HepG2 (cell line): ENCODE measurements around the gene C12orf43. TPM values are rescaled to one million over a fixed set of nuclear protein-coding genes. Genes with fewer than 3 reads are reported as not detected.

Source experiments
- DDIT3 ChIP-seq: sonication (generic); formaldehyde crosslinking; IDR thresholded peaks from 2 replicates; pipeline ENCODE4 v1.4.0; 2020; ENCODE audit warnings: mild to moderate bottlenecking, missing genetic modification reagents
- E2F2 ChIP-seq: sonication (generic); formaldehyde crosslinking; IDR thresholded peaks from 2 replicates; pipeline ENCODE4 v1.4.0; 2020; ENCODE audit warnings: missing genetic modification reagents, borderline replicate concordance
- GABPA ChIP-seq, 2 experiments: IDR thresholded peaks; 2 replicates each; pipeline ENCODE4 v1.6.1; 2011 to 2016; ENCODE audit warnings: low read depth in 2 of 2, low read length in 1 of 2, missing biosample characterization in 1 of 2, missing genetic modification characterization in 1 of 2
- MATR3 ChIP-seq: sonication (generic); formaldehyde crosslinking; IDR thresholded peaks from 2 replicates; pipeline ENCODE4 v1.4.0; 2020; ENCODE audit warnings: missing genetic modification reagents
- MBNL3 ChIP-seq: fragments of 250-450 bp; sonication (Bioruptor Pico); conservative IDR thresholded peaks from 2 replicates; pipeline ENCODE4 v1.8.0; 2022; ENCODE audit warnings: mild to moderate bottlenecking, inconsistent platforms
- NR2F2 ChIP-seq: IDR thresholded peaks from 2 replicates; pipeline ENCODE4 v1.6.1; 2012; ENCODE audit warnings: low read depth, inconsistent platforms, borderline replicate concordance
- PAWR ChIP-seq: sonication (generic); formaldehyde crosslinking; IDR thresholded peaks from 2 replicates; pipeline ENCODE4 v1.4.0; 2020; ENCODE audit warnings: missing genetic modification reagents, mild to moderate bottlenecking, borderline replicate concordance
- SKI ChIP-seq: fragments of 450-650 bp; IDR thresholded peaks from one replicate; pipeline ENCODE4 v1.6.1; 2018; ENCODE audit warnings: mild to moderate bottlenecking; ENCODE audit not compliant: partially characterized antibody
- SOX13 ChIP-seq, 3 experiments: fragments of 450-650 bp in 1 of 3; sonication (generic) in 1 of 3; formaldehyde crosslinking in 1 of 3; IDR thresholded peaks in 2 of 3; conservative IDR thresholded peaks in 1 of 3; 2 replicates each; pipeline versions ENCODE4 v1.5.0 to v1.6.1; 2016 to 2020; ENCODE audit warnings: antibody characterized with exemption in 1 of 3, mild to moderate bottlenecking in 1 of 3, missing compliant biosample characterization in 1 of 3, missing genetic modification reagents in 1 of 3, moderate library complexity in 1 of 3
- TOPORS ChIP-seq: sonication (generic); formaldehyde crosslinking; IDR thresholded peaks from 2 replicates; pipeline ENCODE4 v1.8.0; 2023; ENCODE audit warnings: mild to moderate bottlenecking, missing genetic modification reagents
- U2AF2 ChIP-seq: fragments of 200-400 bp; formaldehyde crosslinking; IDR thresholded peaks from 2 replicates; pipeline ENCODE4 v1.6.1; 2017; ENCODE audit warnings: low read depth, mild to moderate bottlenecking, low read length
- ZBTB8A ChIP-seq: sonication (generic); formaldehyde crosslinking; IDR thresholded peaks from 2 replicates; pipeline ENCODE4 v1.4.0; 2020; ENCODE audit warnings: mild to moderate bottlenecking, low read depth, missing genetic modification reagents, borderline replicate concordance
- ZFP91 ChIP-seq: sonication (generic); formaldehyde crosslinking; IDR thresholded peaks from 2 replicates; pipeline ENCODE4 v1.9.0; 2022; ENCODE audit warnings: missing genetic modification reagents, mild to moderate bottlenecking, borderline replicate concordance
- ZFY ChIP-seq: sonication (generic); formaldehyde crosslinking; IDR thresholded peaks from 2 replicates; pipeline ENCODE4 v1.4.0; 2020; ENCODE audit warnings: missing genetic modification reagents
- ZKSCAN5 ChIP-seq: sonication (generic); formaldehyde crosslinking; IDR thresholded peaks from 2 replicates; pipeline ENCODE4 v1.5.1; 2020; ENCODE audit warnings: mild to moderate bottlenecking, missing genetic modification reagents
- ZNF512B ChIP-seq: sonication (generic); formaldehyde crosslinking; IDR thresholded peaks from 2 replicates; pipeline ENCODE4 v1.5.1; 2020; ENCODE audit warnings: missing genetic modification reagents, mild to moderate bottlenecking, borderline replicate concordance
- ZNF530 ChIP-seq: sonication (generic); formaldehyde crosslinking; IDR thresholded peaks from 2 replicates; pipeline ENCODE4 v1.5.0; 2020; ENCODE audit warnings: low read depth, mild to moderate bottlenecking, missing genetic modification reagents
- ZNF691 ChIP-seq: sonication (generic); formaldehyde crosslinking; IDR thresholded peaks from 2 replicates; pipeline ENCODE4 v1.4.0; 2020; ENCODE audit warnings: missing genetic modification reagents, low read depth, mild to moderate bottlenecking, borderline replicate concordance
- polyA plus RNA-seq, 8 experiments: library from polyadenylated mRNA; depleted of rRNA in 3 of 8; stranded (reverse) in 7 of 8; unstranded in 1 of 8; fragments of >200 nt; fragmentation: Illumina TruSeq in 4 of 8; extraction: Trizol in 4 of 8; gene quantifications; 2 replicates each; pipeline versions ENCODE4 v1.2.1 to v1.2.3, GENCODE V29; 2011 to 2016; ENCODE audit warnings: low read depth in 4 of 8, missing spikeins in 1 of 8, mixed read lengths in 1 of 8; ENCODE audit not compliant: insufficient read depth in 1 of 8
- total RNA-seq, 5 experiments: library from RNA; depleted of rRNA; stranded (reverse); fragments of >200 nt; fragmentation: Illumina TruSeq; extraction: Trizol; gene quantifications; 2 replicates each; pipeline ENCODE4 v1.2.3, GENCODE V29; 2016; ENCODE audit warnings: low read depth in 1 of 5

C12orf43 gene
- total and polyA plus RNA-seq, 2 of the 13 experiments (the other 11 are each of a cell fraction or from before 2014, with no cell fraction given) = 7.9 to 11.1 TPM

GRCh38 chr12:121026274-121027045 is 10.2 kb upstream of the C12orf43 start (continued):
- no peak for TF ChIP-seq E2F2 (CRISPR knock-in tag)
- no peak for TF ChIP-seq SKI
- TF ChIP-seq PAWR = no peak
- 0 out of 2 replicates have a peak, but pooled peaks have one; percentile 2 for TF ChIP-seq ZFY (CRISPR knock-in tag)
- TF ChIP-seq DDIT3 = no peak
- TF ChIP-seq ZFP91 (CRISPR knock-in tag) = no peak
- TF ChIP-seq ZNF530 (CRISPR knock-in tag) = no peak
- TF ChIP-seq ZKSCAN5 (CRISPR knock-in tag) = no peak
- TF ChIP-seq U2AF2 = no peak
- no peak for TF ChIP-seq ZNF512B (CRISPR knock-in tag)
- no peak for TF ChIP-seq GABPA (IDR thresholded peaks at IDR 0.05; ENCODE audit: low read depth, low read length)
- TF ChIP-seq GABPA (CRISPR knock-in tag; IDR thresholded peaks at IDR 0.05; ENCODE audit: low read depth) = no peak
- TF ChIP-seq MBNL3 (CRISPR knock-in tag) = no peak
- TF ChIP-seq TOPORS (CRISPR knock-in tag) = no peak
- TF ChIP-seq ZNF691 (CRISPR knock-in tag) = peak; percentile 17; the same call in 1 of the 2 replicates
- no peak for TF ChIP-seq MATR3 (CRISPR knock-in tag)
- no peak for TF ChIP-seq ZBTB8A (CRISPR knock-in tag)
- TF ChIP-seq NR2F2 = no peak
- no peak for TF ChIP-seq SOX13 (IDR thresholded peaks at IDR 0.05)
- TF ChIP-seq SOX13 (CRISPR knock-in tag; conservative IDR thresholded peaks at IDR 0.05 in 1 of 2, IDR thresholded peaks at IDR 0.05 in 1 of 2) = peak in 1 of 2 experiments; percentile 72; a peak in 2 of 4 replicates
